ENCODE measurements around the gene CD2BP2. TPM values are rescaled to one million over a fixed set of nuclear protein-coding genes. Genes with fewer than 3 reads are reported as not detected.
"Not testable (repeated sequence)": the region's sequence is repeated elsewhere in the genome, so short reads cannot be mapped to it uniquely, and the experiment has no call there.

Gene CD2BP2
- total RNA-seq, 1 experiment from 2014 or later, result 30.0 TPM

DNA sequence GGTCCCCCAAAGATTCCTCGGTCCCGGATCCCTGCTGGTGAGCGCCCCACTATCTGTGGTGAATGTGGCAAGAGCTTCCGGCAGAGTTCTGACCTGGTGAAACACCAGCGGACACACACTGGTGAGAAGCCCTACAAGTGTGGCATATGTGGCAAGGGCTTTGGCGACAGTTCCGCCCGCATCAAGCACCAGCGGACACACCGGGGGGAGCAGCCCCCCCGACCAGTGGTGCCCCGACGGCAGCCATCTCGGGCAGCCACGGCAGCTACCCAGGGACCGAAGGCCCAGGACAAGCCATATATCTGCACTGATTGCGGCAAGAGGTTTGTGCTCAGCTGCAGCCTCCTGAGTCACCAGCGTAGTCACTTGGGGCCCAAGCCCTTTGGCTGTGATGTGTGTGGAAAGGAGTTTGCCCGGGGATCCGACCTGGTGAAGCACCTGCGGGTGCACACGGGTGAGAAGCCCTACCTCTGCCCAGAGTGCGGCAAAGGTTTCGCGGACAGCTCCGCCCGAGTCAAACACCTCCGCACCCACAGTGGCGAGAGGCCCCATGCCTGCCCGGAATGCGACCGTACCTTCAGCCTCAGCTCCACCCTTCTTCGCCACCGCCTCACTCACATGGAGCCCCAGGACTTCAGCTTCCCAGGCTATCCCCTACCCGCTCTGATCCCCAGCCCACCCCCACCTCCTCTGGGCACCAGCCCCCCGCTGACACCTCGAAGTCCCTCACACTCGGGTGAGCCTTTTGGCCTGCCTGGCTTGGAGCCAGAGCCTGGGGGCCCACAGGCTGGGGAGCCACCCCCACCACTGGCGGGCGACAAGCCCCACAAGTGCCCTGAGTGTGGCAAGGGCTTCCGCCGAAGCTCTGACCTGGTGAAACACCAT, 42.9 kb upstream of the CD2BP2 start:
- no peak for TF ChIP-seq EZH2 (IDR thresholded peaks at IDR 0.05; ENCODE audit: low read length, unreplicated experiment)
- TF ChIP-seq, protein P1, sequence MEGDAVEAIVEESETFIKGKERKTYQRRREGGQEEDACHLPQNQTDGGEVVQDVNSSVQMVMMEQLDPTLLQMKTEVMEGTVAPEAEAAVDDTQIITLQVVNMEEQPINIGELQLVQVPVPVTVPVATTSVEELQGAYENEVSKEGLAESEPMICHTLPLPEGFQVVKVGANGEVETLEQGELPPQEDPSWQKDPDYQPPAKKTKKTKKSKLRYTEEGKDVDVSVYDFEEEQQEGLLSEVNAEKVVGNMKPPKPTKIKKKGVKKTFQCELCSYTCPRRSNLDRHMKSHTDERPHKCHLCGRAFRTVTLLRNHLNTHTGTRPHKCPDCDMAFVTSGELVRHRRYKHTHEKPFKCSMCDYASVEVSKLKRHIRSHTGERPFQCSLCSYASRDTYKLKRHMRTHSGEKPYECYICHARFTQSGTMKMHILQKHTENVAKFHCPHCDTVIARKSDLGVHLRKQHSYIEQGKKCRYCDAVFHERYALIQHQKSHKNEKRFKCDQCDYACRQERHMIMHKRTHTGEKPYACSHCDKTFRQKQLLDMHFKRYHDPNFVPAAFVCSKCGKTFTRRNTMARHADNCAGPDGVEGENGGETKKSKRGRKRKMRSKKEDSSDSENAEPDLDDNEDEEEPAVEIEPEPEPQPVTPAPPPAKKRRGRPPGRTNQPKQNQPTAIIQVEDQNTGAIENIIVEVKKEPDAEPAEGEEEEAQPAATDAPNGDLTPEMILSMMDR (conservative IDR thresholded peaks at IDR 0.05; ENCODE audit: low read depth, low read length), result no peak
- no peak for TF ChIP-seq EZH2phosphoT487 (IDR thresholded peaks at IDR 0.05; ENCODE audit: borderline replicate concordance, low read length)
- intact Hi-C loops (cut with micrococcal nuclease), result no loop called here
- BruUV-seq (replicated peaks), result no TSS peak
- ATAC-seq (no peak), DNase-seq (no peak)
- H3F3A ChIP-seq (ENCODE audit: low read length, unreplicated experiment), result no peaks in the 10 kb centered on the region
- H2AFZ ChIP-seq (ENCODE audit: low read length), result no peak overlapping the region
- ChIA-PET CTCF (no interaction called here), POLR2A (ENCODE audit: unreplicated experiment) (no interaction called here)
- H3K9me2 ChIP-seq (replicated peaks; ENCODE audit: low read length), result no peaks in the 10 kb centered on the region
- H3K27me3 ChIP-seq (ENCODE audit: low read length), result no peaks in the 10 kb centered on the region
- H4K20me1 ChIP-seq (ENCODE audit: low read length), result no peaks in the 10 kb centered on the region
- 0 out of 2 replicates have a peak, but pooled peaks cover 4% of the 10 kb centered on the region for H3K4me1 ChIP-seq (ENCODE audit: insufficient read depth, low read length)
- H3K79me2 ChIP-seq (ENCODE audit: low read length), result peaks cover 20% of the 10 kb centered on the region
- no peaks in the 10 kb centered on the region for H3K9me3 ChIP-seq (ENCODE audit: low read length)
- no peak overlapping the region for H3K9ac ChIP-seq (ENCODE audit: low read length)
- H3K36me3 ChIP-seq (ENCODE audit: low read depth, low read length), result no peaks in the 10 kb centered on the region
- no peak overlapping the region for H3K4me3 ChIP-seq (ENCODE audit: low read length)
- no peak overlapping the region for H3K27ac ChIP-seq (ENCODE audit: low read length)
- no peak overlapping the region for H3K4me2 ChIP-seq (ENCODE audit: low read length)

DNA sequence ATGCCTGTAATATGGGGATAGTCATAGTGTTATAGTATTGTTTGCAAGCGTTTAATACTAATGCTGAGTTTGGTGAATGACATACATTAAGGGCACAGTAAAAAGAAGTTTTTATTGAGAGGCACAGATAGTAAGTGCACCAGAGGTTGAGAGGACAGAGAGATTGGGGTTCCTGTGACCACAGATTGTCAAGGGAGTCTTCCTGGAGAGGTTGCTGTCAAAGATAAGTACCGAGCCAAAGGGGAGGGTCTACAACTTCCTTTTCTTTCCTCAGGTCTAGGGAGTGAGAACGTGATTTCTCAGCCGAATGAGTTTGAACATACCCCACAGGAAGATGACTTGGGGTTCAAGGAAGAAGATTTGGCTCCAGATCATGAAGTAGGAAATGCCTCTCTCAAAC, 41.9 kb upstream of the CD2BP2 start:
- peak overlapping the region; percentile 93; the same call in 1 of the 2 replicates for H3K4me2 ChIP-seq (ENCODE audit: low read length)
- no peak overlapping the region for H3K27ac ChIP-seq (ENCODE audit: low read length)
- H3K9me3 ChIP-seq (ENCODE audit: low read length), result no peaks in the 10 kb centered on the region
- no peaks in the 10 kb centered on the region for H4K20me1 ChIP-seq (ENCODE audit: low read length)
- H3K9me2 ChIP-seq (replicated peaks; ENCODE audit: low read length), result no peaks in the 10 kb centered on the region
- ATAC-seq (no peak), DNase-seq (no peak)
- ChIA-PET CTCF (no interaction called here), POLR2A (ENCODE audit: unreplicated experiment) (no interaction called here)
- intact Hi-C loops (cut with micrococcal nuclease), result no loop called here
- TF ChIP-seq EZH2 (IDR thresholded peaks at IDR 0.05; ENCODE audit: low read length, unreplicated experiment) (no peak), EZH2phosphoT487 (IDR thresholded peaks at IDR 0.05; ENCODE audit: borderline replicate concordance, low read length) (no peak)
- TF ChIP-seq, protein P1 (conservative IDR thresholded peaks at IDR 0.05; ENCODE audit: low read depth, low read length), result no peak
- peak overlapping the region; percentile 84; the same call in 1 of the 2 replicates for H3K4me3 ChIP-seq (ENCODE audit: low read length)
- H3F3A ChIP-seq (ENCODE audit: low read length, unreplicated experiment), result no peaks in the 10 kb centered on the region
- H3K79me2 ChIP-seq (ENCODE audit: low read length), result peaks cover 20% of the 10 kb centered on the region
- H3K36me3 ChIP-seq (ENCODE audit: low read depth, low read length), result no peaks in the 10 kb centered on the region
- no peak overlapping the region for H2AFZ ChIP-seq (ENCODE audit: low read length)
- H3K4me1 ChIP-seq (ENCODE audit: insufficient read depth, low read length), result 0 out of 2 replicates have a peak, but pooled peaks cover 4% of the 10 kb centered on the region
- no peak overlapping the region for H3K9ac ChIP-seq (ENCODE audit: low read length)
- no TSS peak for BruUV-seq (replicated peaks)
- H3K27me3 ChIP-seq (ENCODE audit: low read length), result no peaks in the 10 kb centered on the region

DNA sequence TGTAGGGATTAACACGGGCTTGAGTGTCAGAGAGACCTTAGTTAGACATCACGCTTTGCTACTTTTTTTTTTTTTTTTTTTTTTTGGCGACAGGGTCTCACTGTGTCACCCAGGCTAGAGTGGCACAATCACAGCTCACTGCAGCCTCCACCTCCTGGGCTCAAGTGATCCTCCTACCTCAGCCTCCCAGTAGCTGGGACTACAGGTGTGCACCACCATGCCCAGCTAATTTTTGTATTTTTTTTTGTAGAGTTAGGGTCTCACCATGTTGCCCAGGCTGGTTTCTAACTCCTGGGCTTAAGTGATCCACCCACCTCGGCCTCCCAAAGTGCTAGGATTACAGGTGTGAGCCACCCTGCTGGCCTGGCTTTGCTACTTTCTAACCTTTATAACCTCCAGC, 41.5 kb upstream of the CD2BP2 start:
- peak overlapping the region; percentile 84 for H3K4me3 ChIP-seq (ENCODE audit: low read length)

More for the DNA sequence above, 41.5 kb upstream of the CD2BP2 start:
- ChIA-PET CTCF (interaction anchor here (0.8 kb wide), 1 partner anchor 13 kb away, joined by 4 read pairs; no protein-coding TSS in a partner anchor), POLR2A (ENCODE audit: unreplicated experiment) (interaction anchor here (0.6 kb wide), 1 partner anchor 351 kb away, joined by 4 read pairs; the partner anchor contains the start of gene PHKG2)
- Histone ChIP-seq H3K4me2 (ENCODE audit: low read length) (peak overlapping the region; percentile 93), H3K79me2 (ENCODE audit: low read length) (peaks cover 20% of the 10 kb centered on the region)
- H3K9me3 ChIP-seq (ENCODE audit: low read length); BruUV-seq (replicated peaks); H4K20me1 ChIP-seq (ENCODE audit: low read length); H3K4me1 ChIP-seq (ENCODE audit: insufficient read depth, low read length); H3K36me3 ChIP-seq (ENCODE audit: low read depth, low read length); H3K9me2 ChIP-seq (replicated peaks; ENCODE audit: low read length); intact Hi-C loops (cut with micrococcal nuclease); H3F3A ChIP-seq (ENCODE audit: low read length, unreplicated experiment); H2AFZ ChIP-seq (ENCODE audit: low read length); DNase-seq; H3K27ac ChIP-seq (ENCODE audit: low read length); H3K27me3 ChIP-seq (ENCODE audit: low read length); H3K9ac ChIP-seq (ENCODE audit: low read length); ATAC-seq: not testable (repeated sequence)

Measured in PC-3 (cell line).